H1 (cell line): ENCODE measurements around the gene USP1. TPM values are rescaled to one million over a fixed set of nuclear protein-coding genes. Genes with fewer than 3 reads are reported as not detected.

Source experiments
- EP300 ChIP-seq, 2 experiments: IDR thresholded peaks; 1 replicate in 1 of 2; 2 replicates in 1 of 2; pipeline ENCODE4 v1.6.1; 2011 to 2012; ENCODE audit warnings: low read depth in 2 of 2, low read length in 2 of 2, mild to moderate bottlenecking in 2 of 2, borderline replicate concordance in 1 of 2, inconsistent platforms in 1 of 2, moderate library complexity in 1 of 2
- KDM4A ChIP-seq: IDR thresholded peaks from one replicate; pipeline ENCODE4 v1.7.1; 2012; ENCODE audit warnings: low read depth, mild to moderate bottlenecking, moderate library complexity, low read length, inconsistent platforms; ENCODE audit not compliant: severe bottlenecking
- MAFK ChIP-seq: IDR thresholded peaks from 2 replicates; pipeline ENCODE4 v1.6.1; 2012; ENCODE audit warnings: low read depth, mild to moderate bottlenecking, improper control_type of control experiment, low read length
- RFX5 ChIP-seq: IDR thresholded peaks from 2 replicates; pipeline ENCODE4 v1.6.1; 2011; ENCODE audit warnings: low read depth, low read length, improper control_type of control experiment, borderline replicate concordance
- SIN3A ChIP-seq, 2 experiments: IDR thresholded peaks in 1 of 2; conservative IDR thresholded peaks in 1 of 2; 2 replicates each; pipeline ENCODE4 v1.6.1; 2011 to 2012; ENCODE audit warnings: low read length in 2 of 2, improper control_type of control experiment in 1 of 2, low read depth in 1 of 2, mild to moderate bottlenecking in 1 of 2
- SP2 ChIP-seq: IDR thresholded peaks from 2 replicates; pipeline ENCODE4 v1.6.1; 2012; ENCODE audit warnings: mild to moderate bottlenecking, low read length, inconsistent platforms
- SUZ12 ChIP-seq: fragments of 200-600 bp; sonication (generic); IDR thresholded peaks from 2 replicates; pipeline ENCODE4 v1.6.1; 2012; ENCODE audit warnings: mild to moderate bottlenecking, inconsistent platforms, low read length, moderate library complexity, mixed read lengths
- USF2 ChIP-seq: IDR thresholded peaks from 2 replicates; pipeline ENCODE4 v1.6.1; 2011; ENCODE audit warnings: low read length, improper control_type of control experiment
- polyA plus RNA-seq, 7 experiments: library from polyadenylated mRNA; depleted of rRNA in 3 of 7; stranded (reverse) in 5 of 7; unstranded in 2 of 7; fragments of >200 nt in 5 of 7; fragments of 200-250 nt in 2 of 7; gene quantifications; 1 replicate in 5 of 7; 2 replicates in 1 of 7; 4 replicates in 1 of 7; pipeline versions ENCODE4 v1.2.1 to v1.2.3, GENCODE V29; 2011 to 2013; ENCODE audit warnings: missing spikeins in 2 of 7, mixed read lengths in 2 of 7
- total RNA-seq: library from RNA; stranded (reverse); fragmentation: NEBNext Ultra II Directional; extraction: Animal tissue kit (Norgen Biotek cat#: 25700); gene quantifications from 2 replicates; pipeline ENCODE4 v1.2.1, GENCODE V29; 2021

The USP1 gene
- total and polyA plus RNA-seq, 2 of the 8 experiments (the other 6 are each of a cell fraction or from before 2014, with no cell fraction given): 9.1 to 49.6 TPM

GRCh38 chr1:62437273-62437940, 558 bp downstream of the USP1 start (continued):
- TF ChIP-seq USF2 (no peak), KDM4A (peak; percentile 41), RFX5 (no peak), MAFK (no peak), SP2 (no peak), EP300 (IDR thresholded peaks at IDR 0.05; ENCODE audit: borderline replicate concordance in 1 of 2, low read depth in 2 of 2, low read length in 2 of 2) (no peak), SUZ12 (no peak), SIN3A (conservative IDR thresholded peaks at IDR 0.05 in 1 of 2, IDR thresholded peaks at IDR 0.05 in 1 of 2; ENCODE audit: low read depth in 1 of 2, low read length in 2 of 2) (0 out of 4 replicates have a peak, but pooled peaks of 1 of the 2 experiments have one; percentile 13)
